Left renal cortex interstitium (tissue), 4 donors: ENCODE data around the gene KCNH3. TPM values are rescaled to one million over a fixed set of nuclear protein-coding genes. Genes with fewer than 3 reads are reported as not detected.
"Not testable (repeated sequence)": the region's sequence is repeated elsewhere in the genome, so short reads cannot be mapped to it uniquely, and the experiment has no call there.

Experiments
- DNase-seq, 4 donors: peaks; one replicate each; pipeline ENCODE4 v3.0.0-alpha.2; 2013; ENCODE audit warnings: low read depth in 4 of 4, low spot score in 2 of 4, missing footprints in 1 of 4
- polyA plus RNA-seq, 4 donors: library from polyadenylated mRNA; unstranded; fragments of 120-200 nt; gene quantifications; one replicate each; pipeline ENCODE4 v1.2.1, GENCODE V29; 2013; ENCODE audit not compliant: insufficient read length in 4 of 4

Gene KCNH3, protein sequence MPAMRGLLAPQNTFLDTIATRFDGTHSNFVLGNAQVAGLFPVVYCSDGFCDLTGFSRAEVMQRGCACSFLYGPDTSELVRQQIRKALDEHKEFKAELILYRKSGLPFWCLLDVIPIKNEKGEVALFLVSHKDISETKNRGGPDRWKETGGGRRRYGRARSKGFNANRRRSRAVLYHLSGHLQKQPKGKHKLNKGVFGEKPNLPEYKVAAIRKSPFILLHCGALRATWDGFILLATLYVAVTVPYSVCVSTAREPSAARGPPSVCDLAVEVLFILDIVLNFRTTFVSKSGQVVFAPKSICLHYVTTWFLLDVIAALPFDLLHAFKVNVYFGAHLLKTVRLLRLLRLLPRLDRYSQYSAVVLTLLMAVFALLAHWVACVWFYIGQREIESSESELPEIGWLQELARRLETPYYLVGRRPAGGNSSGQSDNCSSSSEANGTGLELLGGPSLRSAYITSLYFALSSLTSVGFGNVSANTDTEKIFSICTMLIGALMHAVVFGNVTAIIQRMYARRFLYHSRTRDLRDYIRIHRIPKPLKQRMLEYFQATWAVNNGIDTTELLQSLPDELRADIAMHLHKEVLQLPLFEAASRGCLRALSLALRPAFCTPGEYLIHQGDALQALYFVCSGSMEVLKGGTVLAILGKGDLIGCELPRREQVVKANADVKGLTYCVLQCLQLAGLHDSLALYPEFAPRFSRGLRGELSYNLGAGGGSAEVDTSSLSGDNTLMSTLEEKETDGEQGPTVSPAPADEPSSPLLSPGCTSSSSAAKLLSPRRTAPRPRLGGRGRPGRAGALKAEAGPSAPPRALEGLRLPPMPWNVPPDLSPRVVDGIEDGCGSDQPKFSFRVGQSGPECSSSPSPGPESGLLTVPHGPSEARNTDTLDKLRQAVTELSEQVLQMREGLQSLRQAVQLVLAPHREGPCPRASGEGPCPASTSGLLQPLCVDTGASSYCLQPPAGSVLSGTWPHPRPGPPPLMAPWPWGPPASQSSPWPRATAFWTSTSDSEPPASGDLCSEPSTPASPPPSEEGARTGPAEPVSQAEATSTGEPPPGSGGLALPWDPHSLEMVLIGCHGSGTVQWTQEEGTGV
- polyA plus RNA-seq = 1 to 10 TPM; 3.9 to 7.6 (median 6.9) TPM

DNA sequence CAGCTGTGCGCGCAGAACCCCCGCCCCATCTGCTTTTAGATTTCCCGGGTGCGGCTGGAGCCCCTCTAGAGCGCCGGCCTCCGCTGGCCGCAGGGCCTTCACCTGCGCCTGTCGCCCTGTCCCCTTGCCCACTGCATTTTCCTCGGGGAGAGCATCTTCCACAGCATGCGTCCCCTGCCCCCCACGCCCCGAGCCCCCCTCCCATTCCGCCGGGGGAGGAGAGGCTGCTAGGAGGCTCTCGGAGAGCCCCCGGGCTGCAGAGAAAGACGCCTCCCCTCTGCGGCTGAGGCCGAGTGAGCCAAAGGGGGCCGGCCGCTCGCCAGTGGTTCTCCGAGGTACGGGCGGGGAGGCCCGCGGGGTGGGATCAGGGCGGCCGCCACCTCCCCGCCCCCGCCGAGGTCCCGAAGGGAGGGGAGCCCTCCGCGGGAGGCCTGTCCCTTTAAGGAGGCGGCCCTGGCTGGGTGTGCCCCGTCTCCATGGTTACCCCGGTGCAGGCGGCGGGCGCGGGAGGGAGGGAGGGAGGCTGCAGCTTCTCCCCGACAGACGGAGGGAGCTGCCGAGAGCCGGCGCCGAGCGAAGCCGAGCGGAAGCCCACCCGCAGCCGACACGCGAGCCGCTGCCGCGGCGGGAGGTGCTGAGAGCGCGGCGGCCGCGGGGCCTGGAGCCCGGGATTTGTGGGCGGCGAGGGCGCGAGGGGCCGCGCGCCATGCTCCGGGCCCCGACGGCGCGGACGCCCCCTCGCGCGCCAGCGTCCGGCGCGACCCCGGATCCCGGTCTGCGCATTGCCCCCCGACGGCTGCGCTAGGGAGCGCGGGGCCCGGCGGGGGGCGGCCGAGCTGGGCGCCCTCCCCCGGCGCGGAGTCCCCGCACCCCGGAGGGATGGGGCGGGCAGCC lies at the start of gene KCNH3:
TSS of gene KCNH3 (plus strand) at position 521 of the 894 bp plus-strand sequence. CDS start 387 bp downstream, outside the sequence.
- DNase-seq = peak in 1 of 4 donors; percentile 42

DNA sequence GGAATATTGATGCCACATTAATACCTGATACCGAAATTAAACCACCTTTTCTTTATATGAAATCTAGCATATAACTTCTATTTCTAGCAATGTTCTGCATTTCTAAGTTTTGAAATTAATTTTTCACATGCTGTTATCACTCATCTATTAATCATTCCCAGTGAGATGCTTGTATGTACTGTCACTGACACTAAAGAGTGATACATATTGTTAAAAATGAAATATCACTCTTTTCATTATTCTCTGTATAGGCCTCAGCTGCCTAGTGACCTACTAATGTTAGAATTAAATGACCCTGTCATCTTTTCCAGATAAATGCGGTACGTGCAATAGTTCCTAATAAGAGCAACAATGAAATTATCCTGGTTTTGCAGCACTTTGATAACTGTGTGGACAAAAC lies 49.7 kb upstream of the KCNH3 start:
- no peak for DNase-seq

GRCh38 chr12:49489720-49490119 lies 49.1 kb upstream of the KCNH3 start:
- no peak for DNase-seq

DNA sequence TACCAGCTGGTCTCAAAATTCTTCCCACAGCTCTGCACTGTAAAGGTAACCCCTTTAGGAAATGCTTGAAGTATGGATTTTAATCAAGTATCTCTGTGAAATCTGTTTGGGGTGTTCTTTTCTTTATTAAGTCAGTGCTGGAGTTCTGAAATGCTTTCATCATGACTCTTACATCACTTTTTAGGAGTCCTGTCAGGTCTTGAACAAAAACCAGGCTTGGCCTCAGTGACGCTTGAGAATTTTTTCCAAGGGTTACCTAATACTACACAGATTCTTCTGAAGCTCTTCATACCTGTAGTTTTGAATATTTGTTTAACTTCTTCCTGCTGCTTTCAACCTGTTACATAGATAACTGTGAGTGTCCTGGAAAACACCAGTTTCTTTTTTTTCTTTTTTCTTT lies 47.0 kb upstream of the KCNH3 start:
- DNase-seq = no peak

DNA sequence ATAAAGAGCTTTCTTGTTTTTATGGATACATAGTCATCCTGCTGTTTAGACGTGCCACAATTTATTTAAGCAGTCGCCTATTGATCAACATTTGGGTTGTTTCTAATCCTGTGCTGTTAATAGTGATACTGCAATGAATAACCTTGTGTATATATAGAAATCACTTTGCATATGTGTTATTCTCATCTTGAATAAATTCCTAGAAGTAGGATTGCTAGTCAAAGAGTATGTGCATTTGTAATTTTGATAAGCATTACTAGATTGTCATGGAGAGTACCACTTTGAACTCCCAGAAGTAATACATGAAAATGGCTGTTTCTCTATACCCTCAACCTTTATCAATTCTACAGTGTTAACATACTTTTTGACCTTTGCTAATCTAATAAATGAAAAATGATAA lies 44.9 kb upstream of the KCNH3 start:
- DNase-seq = no peak

DNA sequence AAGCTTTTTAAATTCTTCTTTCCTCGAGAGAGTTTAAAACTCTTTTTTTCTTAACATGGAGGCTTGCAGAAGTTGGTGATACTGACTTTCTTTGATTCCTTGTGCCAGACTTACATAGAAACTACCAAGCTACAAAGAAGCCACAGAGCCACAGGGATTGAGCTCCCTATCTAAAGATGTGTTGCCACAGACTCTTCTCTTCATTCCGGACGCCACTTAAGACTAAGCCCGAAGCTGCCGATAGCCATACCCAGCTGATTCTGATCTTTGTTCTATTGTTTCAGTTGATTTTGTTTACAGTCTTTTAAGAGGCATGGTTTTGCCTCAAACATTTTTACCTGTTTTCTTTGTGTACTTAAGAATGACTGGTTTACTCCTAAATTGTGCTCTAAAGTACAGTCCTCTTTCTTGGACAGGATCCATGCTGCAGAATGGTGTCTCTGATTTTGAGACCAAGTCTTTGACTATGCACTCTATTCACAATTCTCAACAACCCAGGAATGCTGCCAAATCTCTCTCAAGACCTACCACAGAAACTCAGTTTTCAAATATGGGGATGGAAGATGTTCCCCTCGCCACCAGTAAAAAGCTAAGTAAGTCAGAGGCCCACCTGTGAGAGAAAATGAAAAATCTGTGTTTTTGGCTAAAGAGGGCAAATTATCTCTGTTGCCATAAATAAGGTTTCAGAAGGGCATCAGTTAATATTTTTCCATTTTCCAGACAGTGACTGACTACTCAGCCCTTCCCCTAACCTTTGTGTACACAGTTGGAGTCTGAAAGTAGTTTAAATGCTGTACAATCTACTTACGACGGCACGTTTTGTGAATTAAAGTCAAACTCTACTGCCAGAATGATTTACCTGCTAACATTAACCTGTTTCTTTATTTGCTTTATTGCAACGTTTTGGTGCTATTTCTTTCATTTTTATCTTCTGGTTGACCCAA lies 42.1 kb upstream of the KCNH3 start:
- DNase-seq = no peak

DNA sequence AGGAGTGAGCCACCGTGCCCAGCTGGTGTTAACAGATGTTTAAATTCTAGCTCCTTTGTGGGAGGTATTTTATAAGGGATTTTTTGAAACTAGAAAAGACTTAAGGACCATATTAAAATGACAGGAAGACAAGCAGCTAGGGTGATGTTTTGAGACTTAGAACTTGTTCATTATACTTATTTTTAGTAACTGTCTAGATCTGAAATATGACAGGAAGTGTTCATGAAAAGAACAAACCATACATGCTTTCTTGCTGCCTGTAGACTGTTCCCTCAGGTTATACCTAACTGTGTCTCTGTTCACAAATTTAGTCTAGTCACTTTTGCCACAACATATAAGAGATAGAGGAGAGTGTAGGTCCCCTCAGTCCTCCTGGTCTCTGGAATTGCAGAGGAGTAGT lies 36.9 kb upstream of the KCNH3 start:
- DNase-seq = no peak

DNA sequence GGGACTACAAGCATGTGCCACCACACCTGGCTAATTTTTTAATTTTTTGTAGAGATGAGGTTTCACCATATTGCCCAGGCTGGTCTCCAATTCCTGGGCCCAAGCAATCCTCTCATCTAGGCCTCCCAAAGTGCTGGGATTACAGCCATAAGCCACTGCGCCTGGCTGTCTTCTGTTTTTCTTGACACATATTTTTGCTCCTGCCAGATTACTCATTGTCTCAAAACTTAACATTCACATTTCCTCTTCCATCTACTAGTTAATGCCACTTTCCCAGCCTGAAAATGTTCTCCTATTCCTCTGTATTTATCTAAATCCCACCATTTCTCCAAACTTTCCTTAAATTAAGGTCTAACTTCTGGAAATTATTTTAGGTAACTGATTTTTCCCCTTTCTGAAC lies 36.2 kb upstream of the KCNH3 start:
- no peak for DNase-seq

GRCh38 chr12:49503674-49504180 lies 35.1 kb upstream of the KCNH3 start:
- no peak for DNase-seq

- DNase-seq = no peak
Measured at GRCh38 chr12:49505672-49506071, 33.2 kb upstream of the KCNH3 start.

DNA sequence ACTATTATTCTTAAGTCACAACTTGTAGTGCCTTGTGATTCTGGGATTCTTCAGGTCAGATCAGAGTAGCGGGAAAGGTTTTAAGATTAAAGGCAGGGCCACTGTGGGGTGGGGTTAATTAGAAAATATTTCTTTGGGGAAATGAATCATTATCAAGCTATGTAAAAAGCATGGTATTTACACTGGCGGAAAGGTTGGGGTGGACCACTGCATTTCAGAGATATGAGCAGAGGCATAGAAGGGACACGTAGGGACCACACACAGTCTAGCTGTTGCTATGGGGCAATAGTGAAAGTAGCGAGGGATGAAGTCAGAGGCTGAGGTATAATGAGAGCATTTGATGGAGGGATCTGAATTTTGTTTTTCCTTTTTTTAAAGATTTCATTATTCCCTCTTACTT lies 31.7 kb upstream of the KCNH3 start:
- DNase-seq = no peak

- not testable (repeated sequence) for DNase-seq
Measured at GRCh38 chr12:49509681-49510080, 29.1 kb upstream of the KCNH3 start.

DNA sequence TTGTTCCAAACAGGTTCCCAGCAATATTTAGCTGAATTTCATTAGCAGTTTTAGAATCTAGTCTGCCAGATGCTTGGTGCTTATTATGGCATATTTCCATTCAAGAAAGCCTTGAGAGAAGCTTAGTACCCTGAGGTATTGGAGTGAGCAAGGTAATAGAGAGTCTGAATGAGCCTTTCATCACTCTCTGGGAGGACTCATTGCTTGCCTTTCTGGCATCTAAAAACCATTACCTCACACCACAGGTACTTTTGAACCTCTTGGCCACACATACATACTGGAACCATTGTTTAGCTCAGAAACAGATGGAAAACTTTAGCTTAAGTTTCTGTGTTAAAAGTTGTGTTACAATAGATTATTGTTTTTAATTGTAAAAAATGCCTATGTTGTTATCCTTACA lies 27.4 kb upstream of the KCNH3 start:
- DNase-seq = no peak

- DNase-seq = no peak
Measured at GRCh38 chr12:49512546-49512945, 26.3 kb upstream of the KCNH3 start.

DNA sequence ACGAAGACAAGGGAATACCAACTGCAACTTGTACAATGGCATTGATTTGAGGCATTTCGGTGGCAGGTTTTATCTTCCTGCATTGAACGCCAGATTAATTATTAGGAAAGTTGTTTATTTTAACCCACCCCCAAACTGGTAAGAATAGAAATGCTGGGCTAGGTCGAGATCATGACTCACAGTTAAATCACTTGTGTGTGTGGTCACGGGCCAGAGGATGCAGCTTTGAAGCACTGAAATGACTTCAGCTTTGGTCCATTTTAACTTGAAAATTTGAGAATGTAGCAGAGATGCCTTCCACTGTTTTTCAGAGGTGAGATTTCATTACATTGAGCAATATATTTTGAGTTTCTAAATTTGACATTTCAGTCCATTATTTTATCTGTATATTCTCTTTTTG lies 23.6 kb upstream of the KCNH3 start:
- no peak for DNase-seq

GRCh38 chr12:49518914-49519573 lies 19.8 kb upstream of the KCNH3 start:
- DNase-seq = no peak

DNA sequence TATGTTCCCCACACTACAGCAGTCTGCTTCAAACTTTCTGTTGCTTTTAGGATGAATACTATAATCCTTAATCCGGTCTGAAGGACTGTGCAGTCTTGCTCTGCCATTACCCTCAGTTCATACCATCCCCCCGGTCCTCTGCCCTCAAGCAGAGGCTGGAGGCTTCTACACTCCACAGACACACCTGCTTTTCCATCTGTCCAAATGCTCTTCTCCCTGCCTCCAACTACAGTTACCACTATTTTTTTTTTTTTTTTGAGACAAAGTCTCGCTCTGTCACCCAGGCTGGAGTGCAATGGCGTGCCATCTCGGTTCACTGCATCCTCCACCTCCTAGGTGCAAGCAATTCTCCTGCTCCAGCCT lies 19.3 kb upstream of the KCNH3 start:
- no peak for DNase-seq

DNA sequence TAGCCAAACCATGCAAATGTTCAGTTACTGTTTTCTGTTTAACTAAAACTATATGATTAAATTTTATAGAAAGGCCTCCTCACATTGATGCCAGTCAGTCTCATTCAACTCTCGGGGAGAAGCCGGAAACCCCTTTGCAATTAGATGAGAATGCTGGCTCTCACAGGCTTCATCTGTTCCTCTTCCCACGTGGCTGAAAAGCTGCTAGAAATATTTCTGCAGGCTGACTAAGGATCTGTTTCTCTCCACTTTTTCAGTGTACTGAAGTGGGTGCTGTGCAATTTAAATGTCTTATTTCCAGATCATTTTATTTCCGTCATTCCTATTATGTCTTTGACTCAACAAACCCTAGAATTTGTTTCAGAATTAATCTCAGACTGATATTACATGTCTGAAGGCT lies 17.4 kb upstream of the KCNH3 start:
- no peak for DNase-seq
